Fibroblast of lung (primary cell): ENCODE results near the gene LSS. TPM values are rescaled to one million over a fixed set of nuclear protein-coding genes. Genes with fewer than 3 reads are reported as not detected.

Experiments used
- DNase-seq, 2 donors: peaks; one replicate each; pipeline versions ENCODE4 v3.0.0 to v3.0.0-alpha.2; 2010; ENCODE audit warnings: low read depth in 2 of 2
- H2AFZ ChIP-seq: 2 replicates; pipeline ENCODE4 v1.5.1; 2012; ENCODE audit warnings: low read length, control low read depth, inconsistent platforms
- H3K27ac ChIP-seq: 2 replicates; pipeline ENCODE4 v1.5.1; 2011; ENCODE audit warnings: low read length, control low read depth; ENCODE audit not compliant: insufficient read depth
- H3K27me3 ChIP-seq: 2 replicates; pipeline ENCODE4 v1.5.1; 2011; ENCODE audit warnings: mild to moderate bottlenecking, low read length; ENCODE audit not compliant: control insufficient read depth, insufficient read depth
- H3K36me3 ChIP-seq: 2 replicates; pipeline ENCODE4 v1.5.1; 2011; ENCODE audit warnings: low read length; ENCODE audit not compliant: control insufficient read depth, insufficient read depth
- H3K4me1 ChIP-seq: 2 replicates; pipeline ENCODE4 v1.5.1; 2011; ENCODE audit warnings: low read length; ENCODE audit not compliant: control insufficient read depth, insufficient read depth; ENCODE audit errors: extremely low read depth
- H3K4me2 ChIP-seq: 2 replicates; pipeline ENCODE4 v1.5.1; 2011; ENCODE audit warnings: low read length, control low read depth; ENCODE audit not compliant: insufficient read depth; ENCODE audit errors: extremely low read depth
- H3K4me3 ChIP-seq, 4 experiments: fragments of 200-600 bp in 1 of 4; sonication (generic) in 1 of 4; replicated peaks in 1 of 4; 2 replicates each; pipeline ENCODE4 v1.5.1; 2011 to 2016; ENCODE audit warnings: low read length in 4 of 4, low read depth in 3 of 4, mild to moderate bottlenecking in 3 of 4, control low read depth in 2 of 4, inconsistent platforms in 1 of 4, mixed read lengths in 1 of 4; ENCODE audit not compliant: insufficient read depth in 1 of 4; ENCODE audit errors: control extremely low read depth in 1 of 4
- H3K79me2 ChIP-seq: 2 replicates; pipeline ENCODE4 v1.5.1; 2012; ENCODE audit warnings: mild to moderate bottlenecking, low read length, inconsistent platforms; ENCODE audit not compliant: control insufficient read depth, insufficient read depth
- H3K9ac ChIP-seq: 2 replicates; pipeline ENCODE4 v1.5.1; 2011; ENCODE audit warnings: mild to moderate bottlenecking, low read length, control low read depth; ENCODE audit not compliant: insufficient read depth
- H3K9me3 ChIP-seq: 2 replicates; pipeline ENCODE4 v1.5.1; 2012; ENCODE audit warnings: low read depth, low read length; ENCODE audit not compliant: control insufficient read depth, insufficient read depth
- H4K20me1 ChIP-seq: 2 replicates; pipeline ENCODE4 v1.5.1; 2011; ENCODE audit warnings: low read length; ENCODE audit not compliant: control insufficient read depth, insufficient read depth; ENCODE audit errors: extremely low read depth
- EZH2 ChIP-seq: IDR thresholded peaks from 2 replicates; pipeline ENCODE4 v1.5.1; 2012; ENCODE audit warnings: low read length, control low read depth, mild to moderate bottlenecking; ENCODE audit errors: missing control alignments
- polyA plus RNA-seq, 2 donors: library from polyadenylated mRNA; depleted of rRNA in 1 of 2; stranded (reverse) in 1 of 2; unstranded in 1 of 2; fragments of >200 nt; gene quantifications; 2 replicates each; pipeline ENCODE4 v1.2.1, GENCODE V29; 2011 to 2012; ENCODE audit warnings: missing spikeins in 1 of 2
- total RNA-seq: library from RNA; depleted of rRNA; stranded (reverse); fragments of >200 nt; gene quantifications from 2 replicates; pipeline ENCODE4 v1.2.1, GENCODE V29; 2014
- TF ChIP-seq, protein P1 (sequence below), 2 donors: IDR thresholded peaks in 1 of 2; conservative IDR thresholded peaks in 1 of 2; 1 replicate in 1 of 2; 2 replicates in 1 of 2; pipeline ENCODE4 v1.5.1; 2011 to 2012; ENCODE audit warnings: low read length in 2 of 2, control low read depth in 1 of 2, inconsistent platforms in 1 of 2, low read depth in 1 of 2, mild to moderate bottlenecking in 1 of 2

The LSS gene
- total and polyA plus RNA-seq, 2 donors (not counting 1 experiment from before 2014, with no cell fraction given): 97.6 to 252 TPM

DNA sequence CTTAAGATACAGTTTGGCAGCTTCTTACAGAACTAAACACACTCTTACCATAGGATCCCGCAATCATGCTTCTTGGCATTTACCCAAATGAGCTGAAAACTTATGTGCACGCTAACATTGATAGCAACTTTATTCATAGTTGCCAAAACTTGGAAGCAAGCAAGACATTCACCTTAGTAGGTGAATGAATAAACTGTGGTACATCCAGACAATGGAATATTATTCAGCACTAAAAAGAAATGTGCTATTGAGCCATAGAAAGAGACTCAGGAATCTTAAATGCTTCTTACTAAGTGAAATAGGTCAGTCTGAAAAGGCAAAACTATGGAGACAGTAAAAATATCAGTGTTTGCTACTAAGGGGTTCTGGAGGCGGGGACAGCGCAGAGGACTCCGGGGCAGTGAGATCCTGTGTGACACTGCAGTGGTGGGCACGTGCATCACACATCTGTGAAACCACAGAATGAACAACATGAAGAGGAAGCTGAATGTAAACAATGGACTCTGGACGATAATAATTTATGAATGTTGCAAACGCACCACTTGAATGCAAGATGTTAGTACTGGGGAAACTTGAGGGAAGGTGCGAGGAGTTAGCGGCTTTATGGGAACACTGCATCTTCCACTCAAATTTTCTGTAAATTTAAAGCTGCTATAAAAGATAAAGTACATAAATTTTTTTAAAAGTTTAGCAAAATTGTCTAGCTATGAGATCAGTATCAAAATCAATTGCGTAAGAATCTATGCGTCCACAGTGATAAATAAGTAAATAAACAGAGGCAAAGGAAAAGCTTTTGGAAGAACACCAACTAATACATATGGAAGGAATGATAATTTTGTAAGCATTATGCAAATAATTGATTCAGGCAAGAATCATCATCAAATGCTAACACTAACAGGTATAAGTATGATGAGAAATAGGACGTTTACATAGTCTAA is 28.9 kb downstream of the LSS start:
- H3K36me3 ChIP-seq: peaks cover 36% of the 10 kb centered on the region
- peaks cover 1% of the 10 kb centered on the region for H3K79me2 ChIP-seq

DNA sequence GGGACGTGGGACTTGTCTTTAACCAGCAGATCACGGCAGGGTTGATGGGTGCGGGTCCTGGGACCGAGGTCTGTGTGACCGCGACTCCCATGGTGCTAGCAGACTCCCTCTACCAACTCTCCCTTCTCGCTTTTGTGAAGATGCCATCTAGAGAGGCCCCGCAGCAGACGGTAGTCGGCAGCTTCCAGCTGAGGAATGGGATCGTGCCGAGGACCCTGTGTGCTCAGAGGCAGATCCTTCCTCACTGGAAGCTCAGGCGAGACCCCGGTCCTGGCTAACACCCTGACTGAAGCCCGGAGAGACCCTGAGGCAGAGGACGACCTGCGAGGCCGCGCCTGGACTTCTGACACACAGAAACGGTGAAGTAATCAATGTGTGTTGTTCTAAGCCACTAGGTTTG is 31.8 kb downstream of the LSS start:
- no peak for TF ChIP-seq EZH2
- TF ChIP-seq, protein P1, sequence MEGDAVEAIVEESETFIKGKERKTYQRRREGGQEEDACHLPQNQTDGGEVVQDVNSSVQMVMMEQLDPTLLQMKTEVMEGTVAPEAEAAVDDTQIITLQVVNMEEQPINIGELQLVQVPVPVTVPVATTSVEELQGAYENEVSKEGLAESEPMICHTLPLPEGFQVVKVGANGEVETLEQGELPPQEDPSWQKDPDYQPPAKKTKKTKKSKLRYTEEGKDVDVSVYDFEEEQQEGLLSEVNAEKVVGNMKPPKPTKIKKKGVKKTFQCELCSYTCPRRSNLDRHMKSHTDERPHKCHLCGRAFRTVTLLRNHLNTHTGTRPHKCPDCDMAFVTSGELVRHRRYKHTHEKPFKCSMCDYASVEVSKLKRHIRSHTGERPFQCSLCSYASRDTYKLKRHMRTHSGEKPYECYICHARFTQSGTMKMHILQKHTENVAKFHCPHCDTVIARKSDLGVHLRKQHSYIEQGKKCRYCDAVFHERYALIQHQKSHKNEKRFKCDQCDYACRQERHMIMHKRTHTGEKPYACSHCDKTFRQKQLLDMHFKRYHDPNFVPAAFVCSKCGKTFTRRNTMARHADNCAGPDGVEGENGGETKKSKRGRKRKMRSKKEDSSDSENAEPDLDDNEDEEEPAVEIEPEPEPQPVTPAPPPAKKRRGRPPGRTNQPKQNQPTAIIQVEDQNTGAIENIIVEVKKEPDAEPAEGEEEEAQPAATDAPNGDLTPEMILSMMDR (conservative IDR thresholded peaks at IDR 0.05 in 1 of 2, IDR thresholded peaks at IDR 0.05 in 1 of 2; ENCODE audit: low read depth in 1 of 2, low read length in 2 of 2): no peak
- DNase-seq: no peak
- no peaks in the 10 kb centered on the region for H3K9me3 ChIP-seq
- H3K9ac ChIP-seq: no peak overlapping the region
- H3K27ac ChIP-seq: no peak overlapping the region
- no peak overlapping the region for H2AFZ ChIP-seq
- H3K4me1 ChIP-seq: no peaks in the 10 kb centered on the region
- H3K36me3 ChIP-seq: peaks cover 41% of the 10 kb centered on the region
- H3K4me2 ChIP-seq: no peak overlapping the region
- peaks cover 1% of the 10 kb centered on the region for H3K79me2 ChIP-seq
- no peaks in the 10 kb centered on the region for H3K27me3 ChIP-seq
- no peak overlapping the region for H3K4me3 ChIP-seq
- H4K20me1 ChIP-seq: no peaks in the 10 kb centered on the region

More for the DNA sequence above, 28.9 kb downstream of the LSS start:
- Histone ChIP-seq H4K20me1 (no peaks in the 10 kb centered on the region), H3K9ac (no peak overlapping the region), H3K4me1 (no peaks in the 10 kb centered on the region), H3K27ac (no peak overlapping the region), H3K9me3 (no peaks in the 10 kb centered on the region), H3K4me2 (no peak overlapping the region), H3K27me3 (no peaks in the 10 kb centered on the region), H2AFZ (no peak overlapping the region), H3K4me3 (no peak overlapping the region)
- TF ChIP-seq, protein P1 (conservative IDR thresholded peaks at IDR 0.05 in 1 of 2, IDR thresholded peaks at IDR 0.05 in 1 of 2; ENCODE audit: low read depth in 1 of 2, low read length in 2 of 2): no peak
- TF ChIP-seq EZH2: no peak
- peak in 1 of 2 donors; percentile 41 for DNase-seq

DNA sequence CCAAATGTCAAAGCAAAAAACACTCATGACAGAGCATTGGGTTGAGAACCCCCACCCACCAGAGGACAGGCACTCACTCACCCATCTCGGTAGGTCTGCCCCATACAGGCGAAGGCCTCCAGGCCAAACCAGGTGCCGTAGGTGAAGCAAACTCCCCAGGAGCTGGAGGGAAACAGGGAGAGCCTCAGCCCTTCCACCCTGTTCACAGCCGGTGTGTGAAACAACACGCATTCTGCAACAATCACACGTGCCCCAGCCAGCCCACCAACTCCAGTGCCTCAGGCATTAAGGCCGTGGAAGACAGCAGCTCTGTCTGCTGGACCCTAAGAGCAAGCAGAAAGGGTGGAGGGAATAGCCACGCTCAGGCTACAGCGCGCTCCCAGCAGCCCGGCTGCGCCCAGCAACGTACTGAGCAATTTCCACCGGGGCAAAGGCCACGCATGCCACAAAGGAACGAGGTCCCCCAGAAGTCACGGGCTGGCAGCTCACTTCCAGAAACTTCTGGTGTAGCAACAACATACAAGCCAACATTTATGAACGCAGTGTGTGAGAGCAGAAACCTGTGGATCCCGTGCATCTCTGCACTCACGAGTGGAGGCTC is 32.9 kb downstream of the LSS start:
- no peak overlapping the region for H3K9ac ChIP-seq
- H3K36me3 ChIP-seq: peaks cover 47% of the 10 kb centered on the region
- H2AFZ ChIP-seq: no peak overlapping the region
- TF ChIP-seq, protein P1 (conservative IDR thresholded peaks at IDR 0.05 in 1 of 2, IDR thresholded peaks at IDR 0.05 in 1 of 2; ENCODE audit: low read depth in 1 of 2, low read length in 2 of 2): no peak
- TF ChIP-seq EZH2: no peak
- H3K9me3 ChIP-seq: no peaks in the 10 kb centered on the region
- H3K4me2 ChIP-seq: no peak overlapping the region
- peaks cover 1% of the 10 kb centered on the region for H3K79me2 ChIP-seq
- H4K20me1 ChIP-seq: no peaks in the 10 kb centered on the region
- no peaks in the 10 kb centered on the region for H3K27me3 ChIP-seq
- peaks cover 9% of the 10 kb centered on the region for H3K4me1 ChIP-seq
- H3K4me3 ChIP-seq: no peak overlapping the region
- no peak overlapping the region for H3K27ac ChIP-seq
- no peak for DNase-seq
